ENCODE results near the gene SLCO2A1. TPM values are rescaled to one million over a fixed set of nuclear protein-coding genes. Genes with fewer than 3 reads are reported as not detected.

The SLCO2A1 gene
- total and polyA plus RNA-seq, 2 of the 4 experiments (the other 2 are of a cell fraction), result under 0.01 to 1.5 TPM

DNA sequence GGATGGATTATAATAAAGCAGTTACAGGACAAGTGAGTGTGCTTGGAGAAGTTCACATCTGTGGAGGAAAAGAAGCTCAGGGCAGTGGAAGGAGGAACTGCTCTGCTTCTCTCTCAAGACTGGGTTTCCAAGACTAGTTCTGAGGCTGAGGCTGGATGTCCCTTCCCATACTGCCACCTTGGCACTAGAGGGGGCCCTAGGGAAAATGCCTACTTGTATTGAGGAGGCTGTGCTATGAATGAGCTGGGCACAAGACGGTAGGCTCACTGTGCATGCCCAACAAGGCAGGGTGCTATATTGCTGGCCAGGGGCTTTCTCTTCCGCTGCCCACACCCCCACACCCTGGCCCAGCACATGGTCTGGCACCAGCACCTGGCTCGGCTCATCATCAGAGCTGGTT, 65.2 kb downstream of the SLCO2A1 start:
- TF ChIP-seq CTCF (conservative IDR thresholded peaks at IDR 0.05; ENCODE audit: low read depth, low read length) (0 out of 2 replicates have a peak, but pooled peaks have one; percentile 6), RFX5 (IDR thresholded peaks at IDR 0.05; ENCODE audit: low read depth, low read length) (no peak), CEBPB (IDR thresholded peaks at IDR 0.05; ENCODE audit: low read depth, low read length) (no peak), SMC3 (IDR thresholded peaks at IDR 0.05; ENCODE audit: low read depth, low read length) (no peak)
- DNase-seq, result no peak
- no peak overlapping the region for H2BK20ac ChIP-seq (ENCODE audit: low read depth, low read length)
- H3K18ac ChIP-seq (ENCODE audit: low read depth, low read length), result no peak overlapping the region
- peaks cover 9% of the 10 kb centered on the region for H3K4me1 ChIP-seq (ENCODE audit: control insufficient read depth, insufficient read depth, low read length)
- H3K4me2 ChIP-seq (ENCODE audit: low read depth, low read length), result no peak overlapping the region
- no peak overlapping the region for H2AFZ ChIP-seq (replicated peaks; ENCODE audit: low read length, poor library complexity)
- no CpG with 5 or more reads among the region's 3 CpGs for WGBS, 2 experiments (ENCODE audit: extremely low coverage in 2 of 2, insufficient read length in 1 of 2)
- H3K27me3 ChIP-seq (ENCODE audit: control insufficient read depth, insufficient read depth, low read length), result no peaks in the 10 kb centered on the region
- no peak overlapping the region for H2AK5ac ChIP-seq (ENCODE audit: low read depth, low read length)
- H4K8ac ChIP-seq (ENCODE audit: low read depth in 2 of 2, low read length in 2 of 2), result no peak overlapping the region
- dilution Hi-C loops (cut with HindIII; ENCODE audit: low sequenced_read_pairs, unreplicated experiment) (no loop called here), in situ Hi-C loops (cut with MboI; ENCODE audit: low sequenced_read_pairs) (no loop called here), intact Hi-C loops (cut with micrococcal nuclease) (no loop called here)
- no peak overlapping the region for H4K5ac ChIP-seq (ENCODE audit: low read depth, low read length)
- H3K27ac ChIP-seq (ENCODE audit: insufficient read depth, low read length), result no peak overlapping the region
- ChIA-PET POLR2A (ENCODE audit: unreplicated experiment) (interaction anchor here (0.7 kb wide), 1 partner anchor 51 kb away, joined by 4 read pairs; no protein-coding TSS in a partner anchor), CTCF (interaction anchor here (0.6 to 0.8 kb wide), 2 partner anchors 12 to 37 kb away, joined by 3 to 4 read pairs; no protein-coding TSS in a partner anchor)
- H3K79me1 ChIP-seq (ENCODE audit: low read depth in 1 of 2, low read length in 2 of 2), result no peaks in the 10 kb centered on the region
- H3K14ac ChIP-seq (replicated peaks; ENCODE audit: low read depth, low read length), result no peak overlapping the region
- no peak overlapping the region for H2BK120ac ChIP-seq (ENCODE audit: low read depth, low read length)
- H2BK5ac ChIP-seq (ENCODE audit: low read depth, low read length, poor library complexity, severe bottlenecking), result peak overlapping the region; percentile 3
- H4K91ac ChIP-seq (ENCODE audit: insufficient read depth, low read depth, low read length), result no peak overlapping the region
- no peaks in the 10 kb centered on the region for H3K36me3 ChIP-seq (ENCODE audit: control insufficient read depth, insufficient read depth, low read length)
- H3K4ac ChIP-seq (ENCODE audit: low read depth, low read length), result no peak overlapping the region
- no peak overlapping the region for H3K56ac ChIP-seq (ENCODE audit: extremely low read depth, insufficient read depth, low read length)
- peaks cover 11% of the 10 kb centered on the region; the same call in 1 of the 2 replicates for H3K9me1 ChIP-seq (ENCODE audit: insufficient read depth, low read length)
- H2AK9ac ChIP-seq (replicated peaks; ENCODE audit: low read depth, low read length, poor library complexity), result no peak overlapping the region
- no peak overlapping the region for H3K23ac ChIP-seq (ENCODE audit: low read depth, low read length)
- H2BK15ac ChIP-seq (ENCODE audit: low read depth, low read length), result no peak overlapping the region
- no peak overlapping the region for H3K9ac ChIP-seq (ENCODE audit: low read depth, low read length)
- no peaks in the 10 kb centered on the region for H3K9me3 ChIP-seq (ENCODE audit: control insufficient read depth, insufficient read depth, low read length)
- no peak for ATAC-seq (ENCODE audit: low read depth)
- H4K20me1 ChIP-seq (ENCODE audit: insufficient read depth, low read length), result no peaks in the 10 kb centered on the region
- BruUV-seq (replicated peaks), result no TSS peak
- H3K4me3 ChIP-seq (ENCODE audit: insufficient read depth, low read depth, low read length), result no peak overlapping the region
